Neural cell (in vitro differentiated cells): ENCODE measurements around the gene OR52E5. TPM values are rescaled to one million over a fixed set of nuclear protein-coding genes. Genes with fewer than 3 reads are reported as not detected.

Experiments used
- H2AFZ ChIP-seq: fragments of 200-600, 300-800 bp; sonication (generic), shearing (Covaris generic); 2 replicates; pipeline ENCODE4 v1.6.0; 2014; ENCODE audit warnings: low read depth, mild to moderate bottlenecking, antibody characterized with exemption, low read length, moderate library complexity
- H3F3A ChIP-seq: fragments of 200-600 bp; shearing (Covaris generic); 2 replicates; pipeline ENCODE4 v1.6.1; 2016; ENCODE audit warnings: mild to moderate bottlenecking, moderate library complexity, mixed read lengths, antibody characterized with exemption, low read length; ENCODE audit not compliant: insufficient read depth, poor library complexity, severe bottlenecking
- H3K27ac ChIP-seq: fragments of 200-600, 300-800 bp; sonication (generic), shearing (Covaris generic); 2 replicates; pipeline ENCODE4 v1.5.1; 2014; ENCODE audit warnings: mild to moderate bottlenecking, low read length, moderate library complexity
- H3K27me3 ChIP-seq: fragments of 300-800, 200-600 bp; sonication (generic), shearing (Covaris generic); 2 replicates; pipeline ENCODE4 v1.6.0; 2014; ENCODE audit warnings: mild to moderate bottlenecking, low read depth, low read length, moderate library complexity; ENCODE audit not compliant: insufficient read depth
- H3K36me3 ChIP-seq: fragments of 300-800, 200-600 bp; sonication (generic), shearing (Covaris generic); 2 replicates; pipeline ENCODE4 v1.5.1; 2014; ENCODE audit warnings: mild to moderate bottlenecking, antibody characterized with exemption, low read length, moderate library complexity; ENCODE audit not compliant: insufficient read depth
- H3K4me2 ChIP-seq: fragments of 300-800, 200-600 bp; sonication (generic), shearing (Covaris generic); 2 replicates; pipeline ENCODE4 v1.6.0; 2014; ENCODE audit warnings: mild to moderate bottlenecking, low read length
- H3K4me3 ChIP-seq: fragments of 300-800, 200-600 bp; sonication (generic), shearing (Covaris generic); 2 replicates; pipeline ENCODE4 v1.5.1; 2014; ENCODE audit warnings: mild to moderate bottlenecking, low read length, moderate library complexity
- H3K79me2 ChIP-seq: fragments of 200-600 bp; shearing (Covaris generic); replicated peaks from 2 replicates; pipeline ENCODE4 v1.6.0; 2014; ENCODE audit warnings: mild to moderate bottlenecking, low read length, moderate library complexity; ENCODE audit not compliant: insufficient read depth
- H3K9ac ChIP-seq: fragments of 300-800, 200-600 bp; sonication (generic), shearing (Covaris generic); 2 replicates; pipeline ENCODE4 v1.6.1; 2016; ENCODE audit warnings: mild to moderate bottlenecking, low read length, mixed read lengths
- H3K9me2 ChIP-seq: fragments of 200-600 bp; shearing (Covaris generic); 2 replicates; pipeline ENCODE4 v1.6.1; 2016; ENCODE audit warnings: mild to moderate bottlenecking, low read length, mixed read lengths; ENCODE audit not compliant: insufficient read depth
- H3K9me3 ChIP-seq: fragments of 200-600, 300-800 bp; sonication (generic), shearing (Covaris generic); 2 replicates; pipeline ENCODE4 v1.6.1; 2016; ENCODE audit warnings: mild to moderate bottlenecking, mixed run types, low read length, moderate library complexity, mixed read lengths
- H4K20me1 ChIP-seq: fragments of 200-600 bp; shearing (Covaris generic); 2 replicates; pipeline ENCODE4 v1.6.1; 2016; ENCODE audit warnings: mild to moderate bottlenecking, mixed run types; ENCODE audit not compliant: insufficient read depth
- EP300 ChIP-seq: fragments of 450-650 bp; conservative IDR thresholded peaks from 2 replicates; pipeline ENCODE4 v1.6.1; 2014; ENCODE audit warnings: antibody characterized with exemption, mild to moderate bottlenecking, moderate library complexity; ENCODE audit not compliant: poor library complexity, severe bottlenecking
- EZH2 ChIP-seq: fragments of 200-600, 300-800 bp; shearing (Covaris generic), sonication (generic); IDR thresholded peaks from 2 replicates; pipeline ENCODE4 v1.6.1; 2014; ENCODE audit warnings: antibody characterized with exemption, low read length, borderline replicate concordance, mild to moderate bottlenecking; ENCODE audit not compliant: insufficient read depth, poor library complexity, severe bottlenecking
- MXI1 ChIP-seq: fragments of 450-650 bp; conservative IDR thresholded peaks from 2 replicates; pipeline ENCODE4 v1.6.1; 2014; ENCODE audit warnings: antibody characterized with exemption, mild to moderate bottlenecking; ENCODE audit not compliant: poor library complexity, severe bottlenecking
- RAD21 ChIP-seq: fragments of 450-650 bp; conservative IDR thresholded peaks from 2 replicates; pipeline ENCODE4 v1.6.1; 2014; ENCODE audit warnings: antibody characterized with exemption, mild to moderate bottlenecking, moderate library complexity
- SMC3 ChIP-seq: fragments of 450-650 bp; conservative IDR thresholded peaks from 2 replicates; pipeline ENCODE4 v1.6.1; 2014; ENCODE audit warnings: antibody characterized with exemption, mild to moderate bottlenecking, moderate library complexity; ENCODE audit not compliant: poor library complexity
- TAF1 ChIP-seq: IDR thresholded peaks from 2 replicates; pipeline ENCODE4 v1.6.1; 2012; ENCODE audit warnings: low read depth
- polyA plus RNA-seq: library from polyadenylated mRNA; depleted of rRNA; stranded (reverse); fragments of >200 nt; gene quantifications from 2 replicates; pipeline ENCODE4 v1.2.3, GENCODE V29; 2014
- TF ChIP-seq, protein P1 (sequence below): IDR thresholded peaks from 2 replicates; pipeline ENCODE4 v1.6.1; 2012; ENCODE audit warnings: borderline replicate concordance
- TF ChIP-seq, protein P2 (sequence below): fragments of 450-650 bp; IDR thresholded peaks from 2 replicates; pipeline ENCODE4 v1.5.1; 2014; ENCODE audit warnings: antibody characterized with exemption, mild to moderate bottlenecking, moderate library complexity; ENCODE audit not compliant: poor library complexity, severe bottlenecking

The OR52E5 gene
- polyA plus RNA-seq, 1 donor from 2014 or later, result not detected

DNA sequence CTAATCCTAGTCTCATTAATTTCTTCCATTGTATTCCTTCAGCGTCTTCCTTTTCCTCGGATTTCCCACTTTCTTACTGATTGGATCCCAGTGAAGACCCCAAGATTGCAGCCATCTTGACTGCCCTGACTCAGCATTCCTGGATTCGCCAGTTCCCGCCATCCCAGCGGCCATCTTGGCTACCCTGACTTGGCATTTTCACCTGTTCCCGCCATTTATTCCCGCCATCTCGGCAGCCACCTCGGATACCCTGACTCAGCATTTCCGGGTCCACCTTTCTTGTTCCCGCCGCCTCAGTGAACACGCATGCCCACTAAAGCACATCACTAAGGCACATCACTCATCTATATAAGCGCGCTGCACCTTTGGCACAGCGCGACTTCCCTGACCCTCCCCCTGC lies 35.3 kb downstream of the OR52E5 start:
- no peaks in the 10 kb centered on the region for H3K79me2 ChIP-seq
- no peaks in the 10 kb centered on the region for H4K20me1 ChIP-seq
- no peak for TF ChIP-seq EZH2
- TF ChIP-seq EP300, result no peak
- TF ChIP-seq TAF1, result no peak
- no peak for TF ChIP-seq RAD21
- TF ChIP-seq SMC3, result no peak
- H3K9me3 ChIP-seq, result no peaks in the 10 kb centered on the region
- no peaks in the 10 kb centered on the region for H3K36me3 ChIP-seq
- no peak overlapping the region for H3K4me3 ChIP-seq
- H3K4me2 ChIP-seq, result no peak overlapping the region
- H3K27ac ChIP-seq, result no peak overlapping the region
- no peaks in the 10 kb centered on the region for H3K27me3 ChIP-seq
- H3K9ac ChIP-seq, result no peak overlapping the region
- H3K9me2 ChIP-seq, result no peaks in the 10 kb centered on the region
- H3F3A ChIP-seq, result no peaks in the 10 kb centered on the region
- no peak overlapping the region for H2AFZ ChIP-seq

DNA sequence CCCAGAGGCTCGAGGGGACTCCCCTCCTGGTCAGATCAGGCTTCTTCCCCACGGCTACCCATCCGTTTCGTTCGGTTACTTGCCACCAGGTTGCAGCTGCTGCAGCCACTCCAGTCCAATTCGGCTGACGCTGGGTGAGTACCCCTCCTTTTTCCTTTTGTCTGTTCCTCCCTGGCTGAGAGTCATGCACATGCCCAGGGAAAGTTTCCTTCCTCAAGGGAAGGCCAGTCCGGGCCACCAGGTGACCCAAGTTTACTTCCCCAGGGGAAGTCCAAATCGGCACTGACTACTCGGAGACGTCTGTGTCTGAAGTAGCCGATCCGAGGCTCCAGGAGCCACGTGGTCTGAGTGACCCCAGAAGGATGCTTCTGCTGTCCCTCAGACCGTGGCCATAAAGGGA lies 35.8 kb downstream of the OR52E5 start:
- Histone ChIP-seq H3K4me2 (no peak overlapping the region), H4K20me1 (no peaks in the 10 kb centered on the region)

DNA sequence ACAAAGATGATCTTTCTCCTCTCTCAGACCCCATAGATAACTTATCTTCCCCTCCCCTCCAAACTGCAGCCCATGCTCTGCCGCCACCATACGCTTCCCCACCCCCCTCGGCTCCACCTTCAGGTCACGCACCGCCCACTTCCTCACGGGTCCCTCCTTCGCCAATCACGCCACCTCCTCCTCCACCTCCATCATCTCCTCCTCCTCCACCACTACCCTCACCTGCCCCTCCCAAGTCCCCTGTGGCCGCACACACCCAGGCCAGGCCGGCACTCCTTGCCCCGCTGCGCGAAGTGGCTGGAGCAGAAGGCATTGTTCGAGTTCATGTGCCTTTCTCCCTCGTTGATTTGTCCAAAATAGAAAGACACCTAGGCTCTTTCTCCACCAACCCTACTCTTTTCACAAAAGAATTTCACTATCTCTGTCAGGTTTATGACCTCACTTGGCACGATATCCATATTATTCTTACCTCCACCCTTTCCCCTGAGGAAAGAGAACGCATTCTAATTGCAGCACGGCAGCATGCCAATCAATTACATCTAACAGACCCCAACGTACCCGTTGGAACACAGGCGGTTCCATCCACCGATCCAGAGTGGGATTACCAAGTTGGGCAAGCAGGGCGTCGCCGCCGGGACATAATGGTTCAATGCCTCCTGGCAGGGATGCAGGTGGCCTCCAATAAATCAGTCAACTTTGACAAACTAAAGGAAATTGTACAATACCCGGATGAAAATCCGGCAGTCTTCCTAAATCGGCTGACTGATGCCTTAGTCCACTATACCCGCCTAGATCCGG lies 36.8 kb downstream of the OR52E5 start:
- H2AFZ ChIP-seq, result no peak overlapping the region

More for the DNA sequence above, 35.8 kb downstream of the OR52E5 start:
- Histone ChIP-seq H3K9ac (no peak overlapping the region), H3K27ac (no peak overlapping the region), H3K79me2 (no peaks in the 10 kb centered on the region), H2AFZ (no peak overlapping the region), H3K9me2 (no peaks in the 10 kb centered on the region), H3K9me3 (no peaks in the 10 kb centered on the region), H3K4me3 (no peak overlapping the region), H3F3A (no peaks in the 10 kb centered on the region), H3K27me3 (no peaks in the 10 kb centered on the region), H3K36me3 (no peaks in the 10 kb centered on the region)
- TF ChIP-seq TAF1 (no peak), MXI1 (no peak), RAD21 (no peak), EZH2 (no peak)
- TF ChIP-seq, protein P1, sequence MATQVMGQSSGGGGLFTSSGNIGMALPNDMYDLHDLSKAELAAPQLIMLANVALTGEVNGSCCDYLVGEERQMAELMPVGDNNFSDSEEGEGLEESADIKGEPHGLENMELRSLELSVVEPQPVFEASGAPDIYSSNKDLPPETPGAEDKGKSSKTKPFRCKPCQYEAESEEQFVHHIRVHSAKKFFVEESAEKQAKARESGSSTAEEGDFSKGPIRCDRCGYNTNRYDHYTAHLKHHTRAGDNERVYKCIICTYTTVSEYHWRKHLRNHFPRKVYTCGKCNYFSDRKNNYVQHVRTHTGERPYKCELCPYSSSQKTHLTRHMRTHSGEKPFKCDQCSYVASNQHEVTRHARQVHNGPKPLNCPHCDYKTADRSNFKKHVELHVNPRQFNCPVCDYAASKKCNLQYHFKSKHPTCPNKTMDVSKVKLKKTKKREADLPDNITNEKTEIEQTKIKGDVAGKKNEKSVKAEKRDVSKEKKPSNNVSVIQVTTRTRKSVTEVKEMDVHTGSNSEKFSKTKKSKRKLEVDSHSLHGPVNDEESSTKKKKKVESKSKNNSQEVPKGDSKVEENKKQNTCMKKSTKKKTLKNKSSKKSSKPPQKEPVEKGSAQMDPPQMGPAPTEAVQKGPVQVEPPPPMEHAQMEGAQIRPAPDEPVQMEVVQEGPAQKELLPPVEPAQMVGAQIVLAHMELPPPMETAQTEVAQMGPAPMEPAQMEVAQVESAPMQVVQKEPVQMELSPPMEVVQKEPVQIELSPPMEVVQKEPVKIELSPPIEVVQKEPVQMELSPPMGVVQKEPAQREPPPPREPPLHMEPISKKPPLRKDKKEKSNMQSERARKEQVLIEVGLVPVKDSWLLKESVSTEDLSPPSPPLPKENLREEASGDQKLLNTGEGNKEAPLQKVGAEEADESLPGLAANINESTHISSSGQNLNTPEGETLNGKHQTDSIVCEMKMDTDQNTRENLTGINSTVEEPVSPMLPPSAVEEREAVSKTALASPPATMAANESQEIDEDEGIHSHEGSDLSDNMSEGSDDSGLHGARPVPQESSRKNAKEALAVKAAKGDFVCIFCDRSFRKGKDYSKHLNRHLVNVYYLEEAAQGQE, result no peak

More for the DNA sequence above, 36.8 kb downstream of the OR52E5 start:
- Histone ChIP-seq H3K9ac (no peak overlapping the region), H3K4me3 (no peak overlapping the region), H3K4me2 (no peak overlapping the region), H3K9me3 (no peaks in the 10 kb centered on the region), H4K20me1 (no peaks in the 10 kb centered on the region), H3K27ac (no peak overlapping the region), H3K36me3 (no peaks in the 10 kb centered on the region), H3K27me3 (no peaks in the 10 kb centered on the region), H3K79me2 (no peaks in the 10 kb centered on the region), H3F3A (no peaks in the 10 kb centered on the region), H3K9me2 (no peaks in the 10 kb centered on the region)
- no peak for TF ChIP-seq TAF1
- TF ChIP-seq, protein P2, sequence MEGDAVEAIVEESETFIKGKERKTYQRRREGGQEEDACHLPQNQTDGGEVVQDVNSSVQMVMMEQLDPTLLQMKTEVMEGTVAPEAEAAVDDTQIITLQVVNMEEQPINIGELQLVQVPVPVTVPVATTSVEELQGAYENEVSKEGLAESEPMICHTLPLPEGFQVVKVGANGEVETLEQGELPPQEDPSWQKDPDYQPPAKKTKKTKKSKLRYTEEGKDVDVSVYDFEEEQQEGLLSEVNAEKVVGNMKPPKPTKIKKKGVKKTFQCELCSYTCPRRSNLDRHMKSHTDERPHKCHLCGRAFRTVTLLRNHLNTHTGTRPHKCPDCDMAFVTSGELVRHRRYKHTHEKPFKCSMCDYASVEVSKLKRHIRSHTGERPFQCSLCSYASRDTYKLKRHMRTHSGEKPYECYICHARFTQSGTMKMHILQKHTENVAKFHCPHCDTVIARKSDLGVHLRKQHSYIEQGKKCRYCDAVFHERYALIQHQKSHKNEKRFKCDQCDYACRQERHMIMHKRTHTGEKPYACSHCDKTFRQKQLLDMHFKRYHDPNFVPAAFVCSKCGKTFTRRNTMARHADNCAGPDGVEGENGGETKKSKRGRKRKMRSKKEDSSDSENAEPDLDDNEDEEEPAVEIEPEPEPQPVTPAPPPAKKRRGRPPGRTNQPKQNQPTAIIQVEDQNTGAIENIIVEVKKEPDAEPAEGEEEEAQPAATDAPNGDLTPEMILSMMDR, result no peak
- no peak for TF ChIP-seq MXI1
